ENCODE results near the gene POLK. TPM values are rescaled to one million over a fixed set of nuclear protein-coding genes. Genes with fewer than 3 reads are reported as not detected.

POLK gene
- total and polyA plus RNA-seq, 2 of the 8 experiments (the other 6 are each of a cell fraction or from before 2014, with no cell fraction given), result 2.0 to 9.0 TPM

DNA sequence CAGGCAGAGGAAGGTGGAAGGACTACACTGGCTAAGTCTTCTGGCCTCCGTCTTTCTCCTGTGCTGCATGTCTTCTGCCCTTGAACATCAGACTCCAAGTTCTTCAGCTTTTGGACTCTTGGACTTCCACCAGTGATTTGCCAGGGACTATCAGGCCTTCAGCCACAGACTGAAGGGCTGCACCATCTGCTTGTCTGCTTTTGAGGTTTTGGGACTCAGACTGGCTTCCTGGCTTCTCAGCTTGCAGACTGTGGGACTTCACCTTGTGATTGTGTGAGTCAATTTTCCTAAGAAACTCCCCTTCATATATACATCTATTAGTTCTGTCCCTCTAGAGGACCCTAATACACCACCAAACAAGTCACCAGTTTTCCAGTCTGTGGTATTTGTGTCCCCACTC is 89.9 kb downstream of the POLK start:
- Histone ChIP-seq H3K18ac (ENCODE audit: extremely low read depth, low read length) (no peak overlapping the region), H4K20me1 (replicated peaks in 1 of 2; ENCODE audit: control insufficient read depth in 1 of 2, insufficient read depth in 2 of 2, low read length in 2 of 2) (no peaks in the 10 kb centered on the region), H3K14ac (ENCODE audit: insufficient read length) (no peak overlapping the region), H3K23ac (ENCODE audit: insufficient read length) (no peak overlapping the region), H3K4me2 (ENCODE audit: insufficient read depth in 1 of 2, low read depth in 2 of 2, low read length in 2 of 2) (no peak overlapping the region), H2BK120ac (replicated peaks; ENCODE audit: low read depth, low read length) (no peak overlapping the region), H2BK12ac (ENCODE audit: low read depth, low read length) (no peak overlapping the region), H3K9ac (replicated peaks in 1 of 4; ENCODE audit: extremely low read depth in 1 of 4, low read depth in 3 of 4, low read length in 3 of 4) (no peak overlapping the region), H3K27ac (ENCODE audit: low read depth, low read length) (no peak overlapping the region), H3K27me3 (replicated peaks in 1 of 4; ENCODE audit: control insufficient read depth in 3 of 4, extremely low read depth in 1 of 4, insufficient read depth in 3 of 4, low read length in 3 of 4) (no peaks in the 10 kb centered on the region), H2AFZ (ENCODE audit: low read length) (no peak overlapping the region), H3K4me3 (ENCODE audit: extremely low read depth in 1 of 4, insufficient read depth in 2 of 4, low read depth in 3 of 4, low read length in 4 of 4) (no peak overlapping the region), H2BK15ac (ENCODE audit: low read length) (no peak overlapping the region), H3K23me2 (ENCODE audit: low read depth, low read length) (0 out of 2 replicates have a peak, but pooled peaks cover 2% of the 10 kb centered on the region), H2AK5ac (ENCODE audit: low read depth, low read length) (no peak overlapping the region), H3K79me2 (ENCODE audit: control insufficient read depth in 1 of 2, insufficient read depth in 2 of 2, low read length in 2 of 2) (no peaks in the 10 kb centered on the region), H2BK5ac (ENCODE audit: low read depth, low read length) (no peak overlapping the region), H3K4ac (replicated peaks; ENCODE audit: insufficient read length, low read depth, low read length) (no peak overlapping the region), H3K9me3 (ENCODE audit: insufficient read depth in 2 of 2, low read depth in 1 of 2, low read length in 1 of 2) (no peaks in the 10 kb centered on the region), H3K36me3 (ENCODE audit: control insufficient read depth in 2 of 4, insufficient read depth in 4 of 4, low read length in 3 of 4) (no peaks in the 10 kb centered on the region; a peak in 1 of 8 replicates), H4K8ac (ENCODE audit: extremely low read depth, insufficient read depth, low read length) (no peak overlapping the region), H3K4me1 (replicated peaks in 1 of 4; ENCODE audit: control insufficient read depth in 3 of 4, insufficient read depth in 4 of 4, low read length in 3 of 4) (no peaks in the 10 kb centered on the region; a peak in 1 of 7 replicates), H2BK20ac (ENCODE audit: low read length) (no peak overlapping the region), H3K79me1 (ENCODE audit: low read depth, low read length) (no peaks in the 10 kb centered on the region), H4K5ac (ENCODE audit: insufficient read length, low read depth, low read length) (no peak overlapping the region), H4K91ac (replicated peaks; ENCODE audit: insufficient read length, low read length) (no peak overlapping the region), H3K56ac (replicated peaks; ENCODE audit: insufficient read length, low read depth, low read length) (no peak overlapping the region)
- WGBS, 2 experiments (ENCODE audit: extremely low coverage in 1 of 2, insufficient coverage in 1 of 2, insufficient read length in 1 of 2, insufficient replicate concordance in 2 of 2, low coverage in 1 of 2, low lambda C conversion rate in 2 of 2, missing lambda C conversion rate in 1 of 2), result 78% methylated on average over 1 of the region's 1 CpG; no CpG with 5 or more reads in 1 of the 2 experiments
- ChIA-PET POLR2A (ENCODE audit: partially characterized antibody) (no interaction called here), CTCF (ENCODE audit: partially characterized antibody) (no interaction called here)
- no peak for TF ChIP-seq SIX5 (IDR thresholded peaks at IDR 0.05; ENCODE audit: low read depth, low read length)
- no peak for TF ChIP-seq SP4 (IDR thresholded peaks at IDR 0.05; ENCODE audit: low read length)
- TF ChIP-seq CBX5 (IDR thresholded peaks at IDR 0.05; ENCODE audit: low read depth, low read length), result no peak
- TF ChIP-seq CEBPB (IDR thresholded peaks at IDR 0.05; ENCODE audit: low read depth, low read length), result no peak
- no peak for TF ChIP-seq BCL11A (IDR thresholded peaks at IDR 0.05; ENCODE audit: low read depth in 2 of 2, low read length in 2 of 2)
- TF ChIP-seq SIN3A (conservative IDR thresholded peaks at IDR 0.05 in 1 of 2, IDR thresholded peaks at IDR 0.05 in 1 of 2; ENCODE audit: low read depth in 1 of 2, low read length in 2 of 2), result no peak
- no peak for TF ChIP-seq KDM5A (IDR thresholded peaks at IDR 0.05; ENCODE audit: low read length)
- no peak for TF ChIP-seq RBBP5 (IDR thresholded peaks at IDR 0.05; ENCODE audit: borderline replicate concordance, low read depth, low read length)
- FAIRE-seq (no peak), DNase-seq (ENCODE audit: low read depth in 1 of 2, low spot score in 2 of 2) (no peak)
